ENCODE measurements around the gene ATRIP. TPM values are rescaled to one million over a fixed set of nuclear protein-coding genes. Genes with fewer than 3 reads are reported as not detected.

ATRIP gene
- total RNA-seq, 2 donors from 2014 or later, result 7.7 to 16.5 TPM

GRCh38 chr3:48439820-48440589, 6.5 kb upstream of the ATRIP start, which contains the start of the genes CCDC51 and TMA7:
Gene CCDC51 (minus strand): TSS chr3:48440119. CDS start chr3:48435128, 4,991 bp downstream.
Gene TMA7 (plus strand): TSS chr3:48440257. CDS start chr3:48440297, 40 bp downstream.
- Histone ChIP-seq H3K27ac (peak within 1 kb of the TSS; percentile 89 to 91), H3K4me1 (replicated peaks) (no peaks in the 10 kb centered on the region), H3K9me3 (no peaks in the 10 kb centered on the region), H3K4me3 (peak within 1 kb of the TSS; percentile 87 to 96), H3K27me3 (replicated peaks; ENCODE audit: insufficient read depth) (no peaks in the 10 kb centered on the region), H3K36me3 (no peaks in the 10 kb centered on the region)
- TF ChIP-seq POLR2A (IDR thresholded peaks at IDR 0.05) (peak; percentile 89), CTCF (IDR thresholded peaks at IDR 0.05) (peak in 2 of 4 experiments; percentile 16 to 23), POLR2AphosphoS5 (IDR thresholded peaks at IDR 0.05) (peak; percentile 100)
- intact Hi-C loops (cut with DNase I), result loop anchor here (5.0 to 10.0 kb wide), 2 partner anchors 135 to 248 kb away; partner anchors contain the start of gene NME6
- WGBS, result 0% methylated on average over 39 of the region's 54 CpGs
- DNase-seq (ENCODE audit: low spot score), result peak; percentile 99

- Histone ChIP-seq H3K27ac (peak overlapping the region; percentile 89 to 91), H3K36me3 (no peaks in the 10 kb centered on the region), H3K27me3 (replicated peaks; ENCODE audit: insufficient read depth) (no peaks in the 10 kb centered on the region), H3K4me3 (peak overlapping the region; percentile 87 to 96), H3K4me1 (replicated peaks) (no peaks in the 10 kb centered on the region), H3K9me3 (no peaks in the 10 kb centered on the region)
- no peak for DNase-seq (ENCODE audit: low spot score)
- intact Hi-C loops (cut with DNase I), result no loop called here
- WGBS, result 1% methylated on average over 21 of the region's 21 CpGs
- TF ChIP-seq CTCF (IDR thresholded peaks at IDR 0.05) (no peak), POLR2A (IDR thresholded peaks at IDR 0.05) (no peak)
These were observed 6.0 kb upstream of the ATRIP start for GRCh38 chr3:48440590-48440958.

- Histone ChIP-seq H3K4me1 (replicated peaks) (no peaks in the 10 kb centered on the region), H3K36me3 (no peaks in the 10 kb centered on the region), H3K27ac (no peak overlapping the region), H3K4me3 (no peak overlapping the region), H3K27me3 (replicated peaks; ENCODE audit: insufficient read depth) (no peaks in the 10 kb centered on the region), H3K9me3 (no peaks in the 10 kb centered on the region)
- TF ChIP-seq POLR2A (IDR thresholded peaks at IDR 0.05) (no peak), POLR2AphosphoS5 (IDR thresholded peaks at IDR 0.05) (no peak), CTCF (IDR thresholded peaks at IDR 0.05) (no peak)
- DNase-seq (ENCODE audit: low spot score), result no peak
- 76% methylated on average over 6 of the region's 6 CpGs for WGBS
- intact Hi-C loops (cut with DNase I), result no loop called here
These were observed 4.6 kb upstream of the ATRIP start for GRCh38 chr3:48441940-48442339.

GRCh38 chr3:48445277-48445882, 1.2 kb upstream of the ATRIP start:
- TF ChIP-seq POLR2A (IDR thresholded peaks at IDR 0.05), result no peak
- no peak for TF ChIP-seq POLR2AphosphoS5 (IDR thresholded peaks at IDR 0.05)
- TF ChIP-seq CTCF (IDR thresholded peaks at IDR 0.05), result no peak

More at GRCh38 chr3:48445277-48445882, 1.2 kb upstream of the ATRIP start:
- Histone ChIP-seq H3K9me3 (no peaks in the 10 kb centered on the region), H3K27me3 (replicated peaks; ENCODE audit: insufficient read depth) (no peaks in the 10 kb centered on the region), H3K4me1 (replicated peaks) (peaks cover 7% of the 10 kb centered on the region), H3K4me3 (no peak overlapping the region), H3K27ac (no peak overlapping the region), H3K36me3 (no peaks in the 10 kb centered on the region)
- WGBS, result 65% methylated on average over 6 of the region's 6 CpGs
- intact Hi-C loops (cut with DNase I), result no loop called here
- DNase-seq (ENCODE audit: low spot score), result no peak

Measured in prostate gland (tissue), 2 donors.